ENCODE data around the gene TSEN2. TPM values are rescaled to one million over a fixed set of nuclear protein-coding genes. Genes with fewer than 3 reads are reported as not detected.

The TSEN2 gene
- polyA plus RNA-seq, 1 experiment: 11.0 TPM

GRCh38 chr3:12462159-12462947, 21.9 kb upstream of the TSEN2 start:
- no peak overlapping the region for H3K27ac ChIP-seq (ENCODE audit: low read depth, low read length)
- no peaks in the 10 kb centered on the region; the same call in 1 of the 2 replicates for H3K9me3 ChIP-seq (ENCODE audit: control insufficient read depth, insufficient read depth, low read length)
- ChIA-PET POLR2A (no interaction called here), CTCF (interaction anchor here (1.2 to 2.0 kb wide), 2 partner anchors 17 to 327 kb away, joined by 3 to 4 read pairs; no protein-coding TSS in a partner anchor)
- DNase-seq (ENCODE audit: low read depth, low spot score): no peak
- H3K4me3 ChIP-seq (ENCODE audit: low read depth, low read length): no peak overlapping the region
- peaks cover 2% of the 10 kb centered on the region for H3K27me3 ChIP-seq (ENCODE audit: control insufficient read depth, insufficient read depth, low read length)
- TF ChIP-seq, protein P1, sequence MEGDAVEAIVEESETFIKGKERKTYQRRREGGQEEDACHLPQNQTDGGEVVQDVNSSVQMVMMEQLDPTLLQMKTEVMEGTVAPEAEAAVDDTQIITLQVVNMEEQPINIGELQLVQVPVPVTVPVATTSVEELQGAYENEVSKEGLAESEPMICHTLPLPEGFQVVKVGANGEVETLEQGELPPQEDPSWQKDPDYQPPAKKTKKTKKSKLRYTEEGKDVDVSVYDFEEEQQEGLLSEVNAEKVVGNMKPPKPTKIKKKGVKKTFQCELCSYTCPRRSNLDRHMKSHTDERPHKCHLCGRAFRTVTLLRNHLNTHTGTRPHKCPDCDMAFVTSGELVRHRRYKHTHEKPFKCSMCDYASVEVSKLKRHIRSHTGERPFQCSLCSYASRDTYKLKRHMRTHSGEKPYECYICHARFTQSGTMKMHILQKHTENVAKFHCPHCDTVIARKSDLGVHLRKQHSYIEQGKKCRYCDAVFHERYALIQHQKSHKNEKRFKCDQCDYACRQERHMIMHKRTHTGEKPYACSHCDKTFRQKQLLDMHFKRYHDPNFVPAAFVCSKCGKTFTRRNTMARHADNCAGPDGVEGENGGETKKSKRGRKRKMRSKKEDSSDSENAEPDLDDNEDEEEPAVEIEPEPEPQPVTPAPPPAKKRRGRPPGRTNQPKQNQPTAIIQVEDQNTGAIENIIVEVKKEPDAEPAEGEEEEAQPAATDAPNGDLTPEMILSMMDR (IDR thresholded peaks at IDR 0.05; ENCODE audit: low read depth, low read length): no peak

GRCh38 chr3:12463686-12464085, 20.6 kb upstream of the TSEN2 start:
- TF ChIP-seq, protein P1 (IDR thresholded peaks at IDR 0.05; ENCODE audit: low read depth, low read length): no peak
- ChIA-PET POLR2A (no interaction called here), CTCF (interaction anchor here (0.7 to 0.9 kb wide), 2 partner anchors 16 to 1019 kb away, joined by 3 read pairs; no protein-coding TSS in a partner anchor)
- Histone ChIP-seq H3K27ac (ENCODE audit: low read depth, low read length) (no peak overlapping the region), H3K9me3 (ENCODE audit: control insufficient read depth, insufficient read depth, low read length) (no peaks in the 10 kb centered on the region; the same call in 1 of the 2 replicates), H3K27me3 (ENCODE audit: control insufficient read depth, insufficient read depth, low read length) (peaks cover 5% of the 10 kb centered on the region), H3K4me3 (ENCODE audit: low read depth, low read length) (no peak overlapping the region)
- DNase-seq (ENCODE audit: low read depth, low spot score): no peak

GRCh38 chr3:12464181-12464580, 20.1 kb upstream of the TSEN2 start:
- Histone ChIP-seq H3K4me3 (ENCODE audit: low read depth, low read length) (no peak overlapping the region), H3K9me3 (ENCODE audit: control insufficient read depth, insufficient read depth, low read length) (no peaks in the 10 kb centered on the region; the same call in 1 of the 2 replicates), H3K27me3 (ENCODE audit: control insufficient read depth, insufficient read depth, low read length) (peaks cover 5% of the 10 kb centered on the region), H3K27ac (ENCODE audit: low read depth, low read length) (no peak overlapping the region)
- DNase-seq (ENCODE audit: low read depth, low spot score): no peak
- TF ChIP-seq, protein P1 (IDR thresholded peaks at IDR 0.05; ENCODE audit: low read depth, low read length): no peak
- POLR2A ChIA-PET: no interaction called here
- CTCF ChIA-PET: interaction anchor here (0.5 to 1.0 kb wide), 3 partner anchors 15 to 660 kb away, joined by 3 to 4 read pairs (median 3); no protein-coding TSS in a partner anchor

GRCh38 chr3:12465151-12465835, 19.0 kb upstream of the TSEN2 start:
- CTCF ChIA-PET: interaction anchor here (1.0 kb wide), 1 partner anchor 14 kb away, joined by 4 read pairs; no protein-coding TSS in a partner anchor
- POLR2A ChIA-PET: no interaction called here
- DNase-seq (ENCODE audit: low read depth, low spot score): no peak
- Histone ChIP-seq H3K27me3 (ENCODE audit: control insufficient read depth, insufficient read depth, low read length) (peaks cover 5% of the 10 kb centered on the region), H3K9me3 (ENCODE audit: control insufficient read depth, insufficient read depth, low read length) (no peaks in the 10 kb centered on the region; the same call in 1 of the 2 replicates), H3K27ac (ENCODE audit: low read depth, low read length) (no peak overlapping the region), H3K4me3 (ENCODE audit: low read depth, low read length) (no peak overlapping the region)
- TF ChIP-seq, protein P1 (IDR thresholded peaks at IDR 0.05; ENCODE audit: low read depth, low read length): no peak

DNA sequence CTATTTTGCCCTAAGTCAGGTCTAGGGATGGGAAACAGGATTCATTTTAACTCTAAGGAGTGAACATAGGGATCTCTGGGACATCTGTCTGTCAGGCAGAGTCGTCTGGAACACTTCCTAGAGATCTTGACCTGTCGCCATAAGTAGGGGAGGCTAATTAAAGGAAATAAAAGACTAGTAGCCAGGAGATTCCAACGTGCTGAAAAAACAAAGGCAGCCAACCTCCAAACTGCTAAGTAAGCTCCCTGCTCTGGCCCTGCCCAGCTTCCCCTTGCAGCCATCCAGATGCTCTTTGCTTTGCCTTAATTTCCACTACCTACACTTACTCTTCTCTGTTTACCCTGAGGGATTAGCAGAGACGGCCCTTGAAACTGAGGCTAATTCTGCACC, 18.4 kb upstream of the TSEN2 start:
- CTCF ChIA-PET: no interaction called here

More for the DNA sequence above, 18.4 kb upstream of the TSEN2 start:
- H3K27ac ChIP-seq (ENCODE audit: low read depth, low read length): no peak overlapping the region
- DNase-seq (ENCODE audit: low read depth, low spot score): no peak
- TF ChIP-seq, protein P1 (IDR thresholded peaks at IDR 0.05; ENCODE audit: low read depth, low read length): no peak
- POLR2A ChIA-PET: no interaction called here
- H3K27me3 ChIP-seq (ENCODE audit: control insufficient read depth, insufficient read depth, low read length): peaks cover 5% of the 10 kb centered on the region
- no peaks in the 10 kb centered on the region; the same call in 1 of the 2 replicates for H3K9me3 ChIP-seq (ENCODE audit: control insufficient read depth, insufficient read depth, low read length)
- H3K4me3 ChIP-seq (ENCODE audit: low read depth, low read length): no peak overlapping the region
